Smooth muscle cell (in vitro differentiated cells): ENCODE data around the gene SLCO4A1. TPM values are rescaled to one million over a fixed set of nuclear protein-coding genes. Genes with fewer than 3 reads are reported as not detected.
A peak's percentile ranks its signal among the peaks of the same experiment; 100 is the strongest.

Experiments used
- DNase-seq: peaks from one replicate; lab custom pipeline; 2025; ENCODE audit not compliant: unreplicated experiment; lab: John Stamatoyannopoulos, UW
- H2AFZ ChIP-seq: fragments of 200-600 bp; sonication (generic); 2 replicates; pipeline ENCODE4 v1.6.0; 2016; ENCODE audit warnings: antibody characterized with exemption, low read depth, mild to moderate bottlenecking
- H3F3A ChIP-seq: fragments of 200-600 bp; sonication (generic); 2 replicates; pipeline ENCODE4 v1.6.0; 2017; ENCODE audit warnings: antibody characterized with exemption, low read depth
- H3K27ac ChIP-seq: fragments of 200-600 bp; sonication (generic); 2 replicates; pipeline ENCODE4 v1.5.1; 2016; ENCODE audit warnings: low read depth, mild to moderate bottlenecking
- H3K27me3 ChIP-seq: fragments of 200-600 bp; sonication (generic); 2 replicates; pipeline ENCODE4 v1.6.1; 2016; ENCODE audit warnings: low read depth, mild to moderate bottlenecking
- H3K36me3 ChIP-seq: fragments of 200-600 bp; sonication (generic); 2 replicates; pipeline ENCODE4 v1.5.1; 2016; ENCODE audit warnings: low read depth
- H3K4me1 ChIP-seq: fragments of 200-600 bp; sonication (generic); 2 replicates; pipeline ENCODE4 v1.5.1; 2016; ENCODE audit warnings: low read depth
- H3K4me2 ChIP-seq: fragments of 200-600 bp; sonication (generic); 2 replicates; pipeline ENCODE4 v1.6.0; 2016; ENCODE audit warnings: mild to moderate bottlenecking
- H3K4me3 ChIP-seq: fragments of 200-600 bp; sonication (generic); 2 replicates; pipeline ENCODE4 v1.5.1; 2016; ENCODE audit warnings: mild to moderate bottlenecking
- H3K79me2 ChIP-seq: fragments of 200-600 bp; sonication (generic); 2 replicates; pipeline ENCODE4 v1.6.0; 2016; ENCODE audit warnings: low read depth, mild to moderate bottlenecking
- H3K9ac ChIP-seq: fragments of 200-600 bp; sonication (generic); 2 replicates; pipeline ENCODE4 v1.6.0; 2016; ENCODE audit warnings: low read depth
- H3K9me3 ChIP-seq: fragments of 200-600 bp; sonication (generic); replicated peaks from 2 replicates; pipeline ENCODE4 v1.5.1; 2016; ENCODE audit warnings: low read depth
- H4K20me1 ChIP-seq: fragments of 200-600 bp; sonication (generic); 2 replicates; pipeline ENCODE4 v1.6.0; 2016; ENCODE audit warnings: low read depth
- WGBS: methylation state at CpG from one replicate; pipeline ENCODE4 v1.1.7; 2016; ENCODE audit warnings: low lambda C conversion rate; 5-methylcytosine and 5-hydroxymethylcytosine counted together
- polyA plus RNA-seq: library from polyadenylated mRNA; unstranded; fragments of >200 nt; fragmentation: Nextera tagmentation; extraction: Ambion mirVana; gene quantifications from 2 replicates; pipeline ENCODE4 v1.2.1, GENCODE V29; 2016
- total RNA-seq: library from RNA; depleted of rRNA; stranded (reverse); fragments of >200 nt; gene quantifications from 2 replicates; pipeline ENCODE4 v1.2.3, GENCODE V29; 2014
- TF ChIP-seq, protein P1 (sequence below): fragments of 200-600 bp; sonication (generic); IDR thresholded peaks from 2 replicates; pipeline ENCODE4 v1.5.1; 2017; ENCODE audit warnings: borderline replicate concordance, mild to moderate bottlenecking, antibody characterized with exemption; ENCODE audit not compliant: insufficient read depth, poor library complexity, severe bottlenecking

The SLCO4A1 gene
- total and polyA plus RNA-seq, 2 experiments from 2014 or later, result 0.81 to 1.4 TPM

DNA sequence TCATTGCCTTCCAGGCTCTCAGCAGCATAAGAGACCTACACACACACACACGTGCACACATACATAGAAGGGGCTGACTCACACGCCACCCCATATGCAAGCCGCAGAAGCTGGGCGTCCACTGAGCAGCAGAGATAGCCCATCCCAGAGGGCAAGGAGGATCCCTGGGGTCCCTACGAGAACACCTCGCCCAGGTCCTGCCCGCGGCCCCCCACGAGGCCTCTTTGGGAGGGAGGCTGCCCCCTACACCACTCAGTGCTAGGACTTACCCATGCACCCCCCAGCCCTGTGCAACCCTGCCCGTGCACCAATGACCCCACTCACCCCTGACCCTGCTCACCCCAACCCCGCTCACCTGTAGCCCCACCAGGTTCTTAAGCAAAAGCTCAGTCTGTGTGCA lies 45.8 kb downstream of the SLCO4A1 start:
- H3K4me2 ChIP-seq, result no peak overlapping the region
- no peak overlapping the region for H3K27ac ChIP-seq
- no peak overlapping the region for H3K9ac ChIP-seq
- WGBS, result 92% methylated on average over 11 of the region's 11 CpGs
- TF ChIP-seq, protein P1, sequence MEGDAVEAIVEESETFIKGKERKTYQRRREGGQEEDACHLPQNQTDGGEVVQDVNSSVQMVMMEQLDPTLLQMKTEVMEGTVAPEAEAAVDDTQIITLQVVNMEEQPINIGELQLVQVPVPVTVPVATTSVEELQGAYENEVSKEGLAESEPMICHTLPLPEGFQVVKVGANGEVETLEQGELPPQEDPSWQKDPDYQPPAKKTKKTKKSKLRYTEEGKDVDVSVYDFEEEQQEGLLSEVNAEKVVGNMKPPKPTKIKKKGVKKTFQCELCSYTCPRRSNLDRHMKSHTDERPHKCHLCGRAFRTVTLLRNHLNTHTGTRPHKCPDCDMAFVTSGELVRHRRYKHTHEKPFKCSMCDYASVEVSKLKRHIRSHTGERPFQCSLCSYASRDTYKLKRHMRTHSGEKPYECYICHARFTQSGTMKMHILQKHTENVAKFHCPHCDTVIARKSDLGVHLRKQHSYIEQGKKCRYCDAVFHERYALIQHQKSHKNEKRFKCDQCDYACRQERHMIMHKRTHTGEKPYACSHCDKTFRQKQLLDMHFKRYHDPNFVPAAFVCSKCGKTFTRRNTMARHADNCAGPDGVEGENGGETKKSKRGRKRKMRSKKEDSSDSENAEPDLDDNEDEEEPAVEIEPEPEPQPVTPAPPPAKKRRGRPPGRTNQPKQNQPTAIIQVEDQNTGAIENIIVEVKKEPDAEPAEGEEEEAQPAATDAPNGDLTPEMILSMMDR, result no peak
- no peak overlapping the region for H3K4me3 ChIP-seq
- DNase-seq, result no peak
- H3K79me2 ChIP-seq, result no peaks in the 10 kb centered on the region
- H3K36me3 ChIP-seq, result no peaks in the 10 kb centered on the region
- H3K4me1 ChIP-seq, result peaks cover 9% of the 10 kb centered on the region
- H3K27me3 ChIP-seq, result no peaks in the 10 kb centered on the region
- no peaks in the 10 kb centered on the region for H3K9me3 ChIP-seq
- no peaks in the 10 kb centered on the region for H3F3A ChIP-seq
- H2AFZ ChIP-seq, result no peak overlapping the region
- H4K20me1 ChIP-seq, result no peaks in the 10 kb centered on the region

- no peaks in the 10 kb centered on the region for H3F3A ChIP-seq
- no peak overlapping the region for H2AFZ ChIP-seq
- 83% methylated on average over 29 of the region's 29 CpGs for WGBS
- DNase-seq, result no peak
- no peak overlapping the region for H3K9ac ChIP-seq
- H3K27ac ChIP-seq, result no peak overlapping the region
- TF ChIP-seq, protein P1, result peak; percentile 4
- H3K27me3 ChIP-seq, result no peaks in the 10 kb centered on the region
- H3K4me1 ChIP-seq, result peaks cover 9% of the 10 kb centered on the region
- H3K4me2 ChIP-seq, result no peak overlapping the region
- H3K36me3 ChIP-seq, result no peaks in the 10 kb centered on the region
- H3K79me2 ChIP-seq, result no peaks in the 10 kb centered on the region
- H3K9me3 ChIP-seq, result no peaks in the 10 kb centered on the region
- no peaks in the 10 kb centered on the region for H4K20me1 ChIP-seq
- H3K4me3 ChIP-seq, result no peak overlapping the region
Observed at GRCh38 chr20:62688855-62689460, 46.7 kb downstream of the SLCO4A1 start.

DNA sequence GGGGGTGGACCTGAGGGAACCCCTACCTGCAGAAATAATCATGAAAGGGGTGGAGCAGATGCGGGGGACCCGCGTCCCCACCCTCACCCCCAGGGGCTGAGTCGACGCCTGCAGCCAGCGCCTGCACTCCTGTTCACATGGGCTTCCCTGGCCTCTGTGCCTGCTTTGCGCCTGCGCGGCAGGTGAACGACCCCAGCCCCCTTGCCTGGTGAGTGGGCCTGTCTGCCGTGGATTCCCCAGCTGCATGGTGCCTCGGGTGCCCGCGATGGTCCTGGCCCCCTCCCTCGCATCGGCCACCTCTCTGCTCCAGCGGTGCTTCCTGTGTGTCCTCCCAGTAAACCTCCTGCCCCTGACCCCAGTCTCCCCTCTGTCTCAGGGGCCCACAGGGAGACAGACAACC lies 47.6 kb downstream of the SLCO4A1 start:
- Histone ChIP-seq H3K9ac (no peak overlapping the region), H3K27ac (no peak overlapping the region), H4K20me1 (no peaks in the 10 kb centered on the region), H3K79me2 (no peaks in the 10 kb centered on the region), H3K4me1 (peaks cover 9% of the 10 kb centered on the region), H3F3A (no peaks in the 10 kb centered on the region), H3K4me3 (no peak overlapping the region), H3K4me2 (no peak overlapping the region), H2AFZ (no peak overlapping the region), H3K9me3 (no peaks in the 10 kb centered on the region), H3K36me3 (no peaks in the 10 kb centered on the region), H3K27me3 (no peaks in the 10 kb centered on the region)
- TF ChIP-seq, protein P1, result no peak
- WGBS, result 89% methylated on average over 14 of the region's 17 CpGs
- DNase-seq, result no peak

- TF ChIP-seq, protein P1, result no peak
- H3K4me2 ChIP-seq, result no peak overlapping the region
- peaks cover 9% of the 10 kb centered on the region for H3K4me1 ChIP-seq
- no peak overlapping the region for H3K9ac ChIP-seq
- DNase-seq, result no peak
- H3K79me2 ChIP-seq, result no peaks in the 10 kb centered on the region
- H3K36me3 ChIP-seq, result no peaks in the 10 kb centered on the region
- no peak overlapping the region for H2AFZ ChIP-seq
- H4K20me1 ChIP-seq, result no peaks in the 10 kb centered on the region
- no peak overlapping the region for H3K4me3 ChIP-seq
- WGBS, result 86% methylated on average over 17 of the region's 17 CpGs
- no peak overlapping the region for H3K27ac ChIP-seq
- H3K27me3 ChIP-seq, result no peaks in the 10 kb centered on the region
- no peaks in the 10 kb centered on the region for H3K9me3 ChIP-seq
- H3F3A ChIP-seq, result no peaks in the 10 kb centered on the region
Observed at GRCh38 chr20:62690261-62690820, 48.0 kb downstream of the SLCO4A1 start.
